ENCODE results near the gene TCF7L2.

Gene TCF7L2

DNA sequence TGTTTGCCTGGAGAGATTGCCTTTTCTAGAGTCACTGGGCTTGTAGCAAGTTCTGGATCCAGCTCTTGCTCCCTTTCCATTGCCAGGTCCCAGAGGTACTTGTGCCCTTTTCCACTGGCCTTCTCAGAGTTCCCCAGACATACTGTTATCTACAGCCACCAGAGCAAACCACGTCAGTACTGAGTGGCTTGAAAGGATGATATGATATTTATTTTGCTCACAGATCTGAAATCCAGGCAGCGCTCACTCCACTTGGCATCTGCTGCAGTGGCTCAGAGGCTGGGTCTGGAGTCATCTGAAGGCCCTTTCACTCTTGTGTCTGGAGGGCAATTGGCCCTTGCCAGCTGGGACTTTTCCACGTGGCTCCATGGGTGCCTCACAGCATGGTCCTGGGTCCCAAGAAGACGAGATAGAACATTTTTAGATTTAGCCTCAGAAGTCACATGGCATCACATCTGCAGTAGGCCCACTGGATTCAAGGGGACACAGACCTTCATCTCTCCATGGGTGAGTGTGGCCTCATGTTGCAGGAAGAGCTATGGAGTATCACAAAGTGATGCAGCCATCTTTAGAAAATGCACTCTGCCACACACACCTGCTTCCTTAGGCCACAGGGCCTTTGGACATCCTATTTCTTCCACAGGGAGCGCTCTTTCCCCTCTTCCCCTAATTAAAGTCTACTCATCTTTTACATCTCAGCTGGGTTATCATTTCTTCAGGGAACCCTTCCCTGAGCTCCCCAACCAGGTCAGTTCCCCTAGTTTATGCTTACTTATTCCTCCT lies 22.9 kb upstream of the TCF7L2 start:
- no peak overlapping the region for H3K27ac ChIP-seq
- TF ChIP-seq, protein P1, sequence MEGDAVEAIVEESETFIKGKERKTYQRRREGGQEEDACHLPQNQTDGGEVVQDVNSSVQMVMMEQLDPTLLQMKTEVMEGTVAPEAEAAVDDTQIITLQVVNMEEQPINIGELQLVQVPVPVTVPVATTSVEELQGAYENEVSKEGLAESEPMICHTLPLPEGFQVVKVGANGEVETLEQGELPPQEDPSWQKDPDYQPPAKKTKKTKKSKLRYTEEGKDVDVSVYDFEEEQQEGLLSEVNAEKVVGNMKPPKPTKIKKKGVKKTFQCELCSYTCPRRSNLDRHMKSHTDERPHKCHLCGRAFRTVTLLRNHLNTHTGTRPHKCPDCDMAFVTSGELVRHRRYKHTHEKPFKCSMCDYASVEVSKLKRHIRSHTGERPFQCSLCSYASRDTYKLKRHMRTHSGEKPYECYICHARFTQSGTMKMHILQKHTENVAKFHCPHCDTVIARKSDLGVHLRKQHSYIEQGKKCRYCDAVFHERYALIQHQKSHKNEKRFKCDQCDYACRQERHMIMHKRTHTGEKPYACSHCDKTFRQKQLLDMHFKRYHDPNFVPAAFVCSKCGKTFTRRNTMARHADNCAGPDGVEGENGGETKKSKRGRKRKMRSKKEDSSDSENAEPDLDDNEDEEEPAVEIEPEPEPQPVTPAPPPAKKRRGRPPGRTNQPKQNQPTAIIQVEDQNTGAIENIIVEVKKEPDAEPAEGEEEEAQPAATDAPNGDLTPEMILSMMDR (conservative IDR thresholded peaks at IDR 0.05), result no peak

GRCh38 chr10:112927980-112928379 lies 22.1 kb upstream of the TCF7L2 start:
- H3K27ac ChIP-seq, result no peak overlapping the region

DNA sequence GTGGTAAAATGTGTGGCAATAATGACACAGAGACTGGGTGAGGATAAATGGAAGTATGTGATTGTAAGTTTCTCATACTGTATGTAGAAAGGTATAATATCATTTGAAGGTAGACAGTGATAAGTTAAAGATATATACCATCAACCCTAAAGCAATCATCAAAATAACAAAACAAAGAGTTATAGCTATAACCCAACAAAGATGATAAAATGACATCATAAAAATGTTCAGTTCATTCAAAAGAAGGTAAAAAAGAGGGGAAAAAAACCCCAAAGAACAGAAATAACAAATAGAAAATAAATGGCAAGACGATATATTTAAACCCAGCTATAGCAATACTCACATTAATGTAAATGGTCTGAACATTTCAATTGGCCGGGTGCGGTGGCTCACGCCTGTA lies 17.4 kb upstream of the TCF7L2 start:
- H3K27ac ChIP-seq, result no peak overlapping the region
- TF ChIP-seq, protein P1 (conservative IDR thresholded peaks at IDR 0.05), result no peak

More at GRCh38 chr10:112927980-112928379, 22.1 kb upstream of the TCF7L2 start:
- TF ChIP-seq, protein P1 (conservative IDR thresholded peaks at IDR 0.05), result no peak

GRCh38 chr10:112934193-112934592 lies 15.9 kb upstream of the TCF7L2 start:
- TF ChIP-seq, protein P1 (conservative IDR thresholded peaks at IDR 0.05), result no peak
- no peak overlapping the region for H3K27ac ChIP-seq

DNA sequence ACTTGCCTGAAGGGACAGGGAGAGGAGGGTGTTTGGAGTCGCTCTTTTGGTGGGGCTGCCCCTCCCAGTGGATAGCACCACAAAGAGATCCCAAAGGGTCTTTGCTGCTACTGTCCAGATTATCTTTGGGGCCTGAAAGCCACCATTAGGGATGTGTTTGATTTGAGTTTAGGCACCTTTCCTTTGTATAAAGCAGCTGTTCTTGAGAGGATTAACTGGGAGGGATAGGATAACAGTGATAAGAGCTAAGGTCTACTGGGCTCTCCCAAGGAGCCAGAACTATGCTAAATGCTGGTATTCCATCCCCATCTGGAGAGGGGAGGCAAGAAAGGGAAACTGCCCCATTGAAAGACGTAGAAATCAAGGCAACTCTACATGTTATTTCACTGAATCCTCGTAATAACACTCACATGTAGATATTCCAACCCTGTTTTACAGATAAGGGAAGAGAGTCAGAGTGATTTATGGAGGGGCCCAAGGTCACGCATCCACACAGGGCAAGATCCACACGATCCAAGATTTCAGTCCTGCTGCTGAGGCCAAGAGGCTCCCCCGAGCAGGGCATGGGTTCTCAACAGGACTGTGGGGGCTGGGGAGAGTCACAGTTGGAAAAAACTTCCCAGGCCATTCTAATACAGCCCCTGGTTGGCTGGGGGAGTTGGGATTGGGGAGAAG lies 11.1 kb upstream of the TCF7L2 start:
- H3K27ac ChIP-seq, result no peak overlapping the region
- TF ChIP-seq, protein P1 (conservative IDR thresholded peaks at IDR 0.05), result no peak

DNA sequence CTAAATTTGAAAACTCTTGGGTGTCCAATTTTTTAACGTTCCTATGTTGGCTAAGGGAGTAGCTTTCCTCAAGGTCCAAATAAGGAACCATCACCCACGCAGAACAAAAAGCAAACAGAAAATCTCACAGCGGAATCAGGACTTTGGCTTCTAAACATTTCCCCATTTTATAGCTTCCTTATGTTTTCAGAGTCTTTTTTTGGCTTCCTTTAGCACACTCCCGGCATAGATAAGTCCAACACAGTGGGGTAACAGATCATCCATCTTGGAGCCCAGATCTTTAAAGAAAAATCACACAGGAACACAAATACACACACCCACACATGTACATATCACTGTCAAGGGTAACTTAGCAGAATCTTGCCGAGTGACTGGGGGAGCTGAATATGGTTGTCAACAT lies 4.2 kb upstream of the TCF7L2 start:
- peak overlapping the region; percentile 74 for H3K27ac ChIP-seq

GRCh38 chr10:112946649-112947048 lies 3.4 kb upstream of the TCF7L2 start:
- H3K27ac ChIP-seq, result peak overlapping the region; percentile 74
- TF ChIP-seq, protein P1 (conservative IDR thresholded peaks at IDR 0.05), result no peak

More for the DNA sequence above, 4.2 kb upstream of the TCF7L2 start:
- TF ChIP-seq, protein P1 (conservative IDR thresholded peaks at IDR 0.05), result no peak
